HCT116 (cell line): ENCODE measurements around the gene LAMA4. TPM values are rescaled to one million over a fixed set of nuclear protein-coding genes. Genes with fewer than 3 reads are reported as not detected.

Experiments
- ATAC-seq: fragments of 200-7000 bp; cut with Tn5 transposase; 2 replicates; pipeline ENCODE4 v1.9.1; 2020; ENCODE audit warnings: mild to moderate bottlenecking, moderate library complexity
- BruUV-seq: library from RNA; stranded (reverse); fragments of 400-500 nt; replicated peaks from 2 replicates; lab custom pipeline; 2021; lab: Mats Ljungman, UMichigan
- CTCF ChIA-PET: fragments of 300-600 bp; sonication (Branson Sonifier 250); formaldehyde crosslinking; loops from one replicate; lab custom pipeline; 2021; ENCODE audit warnings: antibody characterized with exemption; lab: Charles Lee
- POLR2A ChIA-PET: fragments of 300-600, 350-600 bp; sonication (Branson Sonifier 250); formaldehyde crosslinking; loops from one replicate; lab custom pipeline; 2021; ENCODE audit warnings: antibody characterized with exemption; lab: Charles Lee
- RAD21 ChIA-PET, 2 experiments: fragments of 300-600 bp; sonication (Branson Sonifier 250); formaldehyde crosslinking; loops; one replicate each; lab custom pipeline; 2023; ENCODE audit warnings: low total read pairs in 2 of 2; ENCODE audit not compliant: uncharacterized antibody in 2 of 2, unreplicated experiment in 2 of 2, low non-redundant PET in 1 of 2; lab: Charles Lee
- DNase-seq: peaks from one replicate; pipeline ENCODE4 v3.0.0-alpha.2; 2010; ENCODE audit warnings: low read depth, low spot score
- H2AFZ ChIP-seq: fragments of 200-600 bp; shearing (Covaris generic), sonication (generic); 2 replicates; pipeline ENCODE4 v1.6.1; 2017; ENCODE audit warnings: low read depth, mixed run types, mixed read lengths, antibody characterized with exemption, low read length; ENCODE audit not compliant: poor library complexity, severe bottlenecking
- H3K27ac ChIP-seq: 2 replicates; pipeline ENCODE4 v1.5.1; 2012; ENCODE audit warnings: low read depth, low read length
- H3K27me3 ChIP-seq: fragments of 200-600 bp; sonication (generic); 2 replicates; pipeline ENCODE4 v1.6.1; 2016; ENCODE audit warnings: mixed run types, low read length, mixed read lengths; ENCODE audit not compliant: insufficient read depth
- H3K36me3 ChIP-seq, 2 experiments: fragments of 200-500 bp in 1 of 2; fragments of 200-600 bp in 1 of 2; sonication (Bioruptor generic) in 1 of 2; sonication (generic) in 1 of 2; 2 replicates each; pipeline versions ENCODE4 v1.5.1 to v1.6.1; 2014 to 2016; ENCODE audit warnings: low read length in 2 of 2, inconsistent platforms in 1 of 2, mixed read lengths in 1 of 2, mixed run types in 1 of 2; ENCODE audit not compliant: insufficient read depth in 2 of 2, control insufficient read depth in 1 of 2
- H3K4me1 ChIP-seq, 2 experiments: fragments of 200-600 bp in 1 of 2; sonication (generic) in 1 of 2; 2 replicates each; pipeline versions ENCODE4 v1.5.1 to v1.6.1; 2012 to 2017; ENCODE audit warnings: low read length in 2 of 2, inconsistent platforms in 1 of 2, mild to moderate bottlenecking in 1 of 2, mixed read lengths in 1 of 2, mixed run types in 1 of 2, moderate library complexity in 1 of 2; ENCODE audit not compliant: insufficient read depth in 2 of 2, control insufficient read depth in 1 of 2
- H3K4me2 ChIP-seq: fragments of 200-600 bp; sonication (generic); 2 replicates; pipeline ENCODE4 v1.6.1; 2017; ENCODE audit warnings: mixed run types, low read length, mixed read lengths
- H3K4me3 ChIP-seq, 2 experiments: fragments of 200-600 bp in 1 of 2; sonication (generic) in 1 of 2; replicated peaks in 1 of 2; 2 replicates each; pipeline ENCODE4 v1.5.1; 2011 to 2016; ENCODE audit warnings: low read length in 2 of 2, control low read depth in 1 of 2, low read depth in 1 of 2, mild to moderate bottlenecking in 1 of 2, mixed read lengths in 1 of 2, mixed run types in 1 of 2
- H3K79me2 ChIP-seq: fragments of 200-600 bp; sonication (generic); 2 replicates; pipeline ENCODE4 v1.6.1; 2017; ENCODE audit warnings: mild to moderate bottlenecking, mixed run types, low read length, moderate library complexity, mixed read lengths; ENCODE audit not compliant: insufficient read depth
- H3K9ac ChIP-seq: fragments of 200-600 bp; sonication (generic); 2 replicates; pipeline ENCODE4 v1.6.1; 2016; ENCODE audit warnings: low read length, mixed read lengths
- H3K9me2 ChIP-seq: fragments of 200-600 bp; sonication (generic), shearing (Covaris generic); 2 replicates; pipeline ENCODE4 v1.6.1; 2017; ENCODE audit warnings: mixed run types, mild to moderate bottlenecking, moderate library complexity; ENCODE audit not compliant: insufficient read depth
- H3K9me3 ChIP-seq, 2 experiments: fragments of 200-500 bp in 1 of 2; fragments of 200-600 bp in 1 of 2; sonication (Bioruptor generic) in 1 of 2; sonication (generic) in 1 of 2; 2 replicates each; pipeline ENCODE4 v1.6.1; 2014 to 2017; ENCODE audit warnings: low read length in 2 of 2, mixed read lengths in 2 of 2, inconsistent platforms in 1 of 2, low read depth in 1 of 2, mild to moderate bottlenecking in 1 of 2, mixed run types in 1 of 2, moderate library complexity in 1 of 2; ENCODE audit not compliant: control insufficient read depth in 1 of 2, insufficient read depth in 1 of 2
- H4K20me1 ChIP-seq: fragments of 200-600 bp; sonication (generic), shearing (Covaris generic); 2 replicates; pipeline ENCODE4 v1.6.1; 2017; ENCODE audit warnings: mixed run types, mild to moderate bottlenecking, moderate library complexity; ENCODE audit not compliant: insufficient read depth
- ATF3 ChIP-seq: IDR thresholded peaks from 2 replicates; pipeline ENCODE4 v1.6.1; 2012
- EGR1 ChIP-seq: IDR thresholded peaks from 2 replicates; pipeline ENCODE4 v1.6.1; 2012; ENCODE audit warnings: low read depth
- EZH2 ChIP-seq: fragments of 200-600 bp; sonication (generic); IDR thresholded peaks from 2 replicates; pipeline ENCODE4 v1.6.1; 2017; ENCODE audit warnings: antibody characterized with exemption, mixed run types
- EZH2phosphoT487 ChIP-seq: fragments of 200-600 bp; IDR thresholded peaks from 2 replicates; pipeline ENCODE4 v1.6.1; 2018; ENCODE audit warnings: antibody characterized with exemption, borderline replicate concordance
- FOSL1 ChIP-seq: IDR thresholded peaks from 2 replicates; pipeline ENCODE4 v1.6.1; 2012; ENCODE audit warnings: low read depth
- JUND ChIP-seq: IDR thresholded peaks from 2 replicates; pipeline ENCODE4 v1.6.1; 2012
- POLR2AphosphoS5 ChIP-seq: IDR thresholded peaks from 2 replicates; pipeline ENCODE4 v1.6.1; 2011; ENCODE audit warnings: mild to moderate bottlenecking, low read depth, low read length, moderate library complexity
- SIN3A ChIP-seq: IDR thresholded peaks from 2 replicates; pipeline ENCODE4 v1.6.1; 2012; ENCODE audit warnings: low read depth
- SP1 ChIP-seq: IDR thresholded peaks from 2 replicates; pipeline ENCODE4 v1.6.1; 2012; ENCODE audit warnings: low read depth
- YY1 ChIP-seq: IDR thresholded peaks from 2 replicates; pipeline ENCODE4 v1.6.1; 2011; ENCODE audit warnings: low read length, low read depth, moderate library complexity, mild to moderate bottlenecking; ENCODE audit not compliant: insufficient replicate concordance; ENCODE audit errors: extremely low read depth
- ZFX ChIP-seq: fragments of 450-650 bp; IDR thresholded peaks from 2 replicates; pipeline ENCODE4 v1.6.1; 2017
- intact Hi-C: fragments of 100-400 bp; cut with micrococcal nuclease; formaldehyde crosslinking; loops from 2 replicates; pipeline ENCODE4 v1.10.0; 2022
- total RNA-seq: library from RNA; stranded (reverse); gene quantifications from one replicate; pipeline ENCODE4 v1.2.1, GENCODE V29; 2021; ENCODE audit not compliant: unreplicated experiment
- TF ChIP-seq, protein P1 (sequence below): IDR thresholded peaks from 2 replicates; pipeline ENCODE4 v1.6.1; 2012; ENCODE audit warnings: low read depth
- TF ChIP-seq, protein P2 (sequence below): IDR thresholded peaks from 2 replicates; pipeline ENCODE4 v1.6.1; 2012

LAMA4 gene
- total RNA-seq, 1 experiment from 2014 or later, result 2.2 TPM

DNA sequence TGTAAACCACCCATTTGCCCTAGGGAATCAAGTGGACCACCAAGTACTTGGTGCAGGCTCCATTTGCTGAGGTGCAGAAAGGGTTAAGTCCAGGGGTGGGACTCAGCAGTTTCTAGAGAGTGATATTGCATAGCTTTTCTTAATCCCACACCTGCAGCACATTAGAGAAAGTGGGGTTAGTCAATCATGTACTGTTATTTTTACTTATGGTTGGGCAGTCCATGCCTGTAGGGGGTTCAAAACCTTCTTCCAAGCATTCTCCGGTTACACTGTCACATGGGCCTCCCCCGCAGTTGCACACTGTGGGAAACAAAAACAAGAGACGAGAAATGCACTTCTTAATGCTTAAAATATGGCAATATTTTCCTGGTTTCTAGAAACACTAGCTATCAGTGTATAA lies 65.5 kb downstream of the LAMA4 start:
- H3K9me2 ChIP-seq, result no peaks in the 10 kb centered on the region; the same call in 1 of the 2 replicates
- H3K4me3 ChIP-seq, result no peak overlapping the region
- POLR2A ChIA-PET, result no interaction called here
- intact Hi-C loops, result no loop called here
- no peaks in the 10 kb centered on the region for H3K79me2 ChIP-seq
- no peaks in the 10 kb centered on the region for H3K36me3 ChIP-seq
- DNase-seq (no peak), ATAC-seq (no peak)
- CTCF ChIA-PET, result interaction anchor here (1.1 kb wide), 1 partner anchor 9 kb away, joined by 5 read pairs; no protein-coding TSS in a partner anchor
- BruUV-seq, result no TSS peak
- no peaks in the 10 kb centered on the region for H4K20me1 ChIP-seq
- no peaks in the 10 kb centered on the region for H3K9me3 ChIP-seq
- RAD21 ChIA-PET, result interaction anchor here in 1 of 2 experiments (1.1 kb wide), 1 partner anchor 182 kb away, joined by 3 read pairs; no protein-coding TSS in a partner anchor
- no peak for TF ChIP-seq EZH2phosphoT487
- TF ChIP-seq, protein P1, sequence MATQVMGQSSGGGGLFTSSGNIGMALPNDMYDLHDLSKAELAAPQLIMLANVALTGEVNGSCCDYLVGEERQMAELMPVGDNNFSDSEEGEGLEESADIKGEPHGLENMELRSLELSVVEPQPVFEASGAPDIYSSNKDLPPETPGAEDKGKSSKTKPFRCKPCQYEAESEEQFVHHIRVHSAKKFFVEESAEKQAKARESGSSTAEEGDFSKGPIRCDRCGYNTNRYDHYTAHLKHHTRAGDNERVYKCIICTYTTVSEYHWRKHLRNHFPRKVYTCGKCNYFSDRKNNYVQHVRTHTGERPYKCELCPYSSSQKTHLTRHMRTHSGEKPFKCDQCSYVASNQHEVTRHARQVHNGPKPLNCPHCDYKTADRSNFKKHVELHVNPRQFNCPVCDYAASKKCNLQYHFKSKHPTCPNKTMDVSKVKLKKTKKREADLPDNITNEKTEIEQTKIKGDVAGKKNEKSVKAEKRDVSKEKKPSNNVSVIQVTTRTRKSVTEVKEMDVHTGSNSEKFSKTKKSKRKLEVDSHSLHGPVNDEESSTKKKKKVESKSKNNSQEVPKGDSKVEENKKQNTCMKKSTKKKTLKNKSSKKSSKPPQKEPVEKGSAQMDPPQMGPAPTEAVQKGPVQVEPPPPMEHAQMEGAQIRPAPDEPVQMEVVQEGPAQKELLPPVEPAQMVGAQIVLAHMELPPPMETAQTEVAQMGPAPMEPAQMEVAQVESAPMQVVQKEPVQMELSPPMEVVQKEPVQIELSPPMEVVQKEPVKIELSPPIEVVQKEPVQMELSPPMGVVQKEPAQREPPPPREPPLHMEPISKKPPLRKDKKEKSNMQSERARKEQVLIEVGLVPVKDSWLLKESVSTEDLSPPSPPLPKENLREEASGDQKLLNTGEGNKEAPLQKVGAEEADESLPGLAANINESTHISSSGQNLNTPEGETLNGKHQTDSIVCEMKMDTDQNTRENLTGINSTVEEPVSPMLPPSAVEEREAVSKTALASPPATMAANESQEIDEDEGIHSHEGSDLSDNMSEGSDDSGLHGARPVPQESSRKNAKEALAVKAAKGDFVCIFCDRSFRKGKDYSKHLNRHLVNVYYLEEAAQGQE, result no peak
- TF ChIP-seq ZFX, result no peak
- TF ChIP-seq, protein P2, sequence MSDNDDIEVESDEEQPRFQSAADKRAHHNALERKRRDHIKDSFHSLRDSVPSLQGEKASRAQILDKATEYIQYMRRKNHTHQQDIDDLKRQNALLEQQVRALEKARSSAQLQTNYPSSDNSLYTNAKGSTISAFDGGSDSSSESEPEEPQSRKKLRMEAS, result no peak
- no peak overlapping the region for H3K9ac ChIP-seq
- no peak overlapping the region for H3K27ac ChIP-seq
- no peaks in the 10 kb centered on the region for H3K4me1 ChIP-seq
- H3K27me3 ChIP-seq, result no peaks in the 10 kb centered on the region
- no peak overlapping the region for H3K4me2 ChIP-seq
- no peak overlapping the region for H2AFZ ChIP-seq

- H3K9ac ChIP-seq, result no peak overlapping the region
- H3K9me2 ChIP-seq, result no peaks in the 10 kb centered on the region; the same call in 1 of the 2 replicates
- H3K4me3 ChIP-seq, result no peak overlapping the region
- ATAC-seq, result no peak
- H3K27me3 ChIP-seq, result no peaks in the 10 kb centered on the region
- H3K36me3 ChIP-seq, result no peaks in the 10 kb centered on the region
- CTCF ChIA-PET, result no interaction called here
- POLR2A ChIA-PET, result no interaction called here
- no peak for DNase-seq
- H3K27ac ChIP-seq, result no peak overlapping the region
- H3K79me2 ChIP-seq, result no peaks in the 10 kb centered on the region
- no peak overlapping the region for H2AFZ ChIP-seq
- no TSS peak for BruUV-seq
- intact Hi-C loops, result no loop called here
- no peaks in the 10 kb centered on the region for H4K20me1 ChIP-seq
- no peak overlapping the region for H3K4me2 ChIP-seq
- no peaks in the 10 kb centered on the region for H3K9me3 ChIP-seq
- RAD21 ChIA-PET, result no interaction called here
- H3K4me1 ChIP-seq, result no peaks in the 10 kb centered on the region
- no peak for TF ChIP-seq YY1
- TF ChIP-seq ATF3, result no peak
- TF ChIP-seq EZH2, result no peak
- TF ChIP-seq FOSL1, result no peak
- TF ChIP-seq SP1, result no peak
- TF ChIP-seq JUND, result no peak
- TF ChIP-seq, protein P1, result no peak
- TF ChIP-seq EGR1, result no peak
- TF ChIP-seq POLR2AphosphoS5, result no peak
- TF ChIP-seq, protein P2, result no peak
- TF ChIP-seq SIN3A, result no peak
- TF ChIP-seq ZFX, result no peak
These were observed 66.6 kb downstream of the LAMA4 start for GRCh38 chr6:112187736-112188135.
